Mesodermal cell (in vitro differentiated cells): ENCODE data around the gene SUSD4.

Experiments
- H3K27ac ChIP-seq: 2 replicates; pipeline ENCODE4 v1.7.0; 2013; ENCODE audit warnings: mild to moderate bottlenecking, low read depth, low read length, moderate library complexity; ENCODE audit not compliant: severe bottlenecking
- H3K36me3 ChIP-seq: 2 replicates; pipeline ENCODE4 v1.7.1; 2013; ENCODE audit warnings: mild to moderate bottlenecking, low read length, moderate library complexity; ENCODE audit not compliant: control insufficient read depth, insufficient read depth
- H3K4me1 ChIP-seq: one replicate; pipeline ENCODE4 v1.7.1; 2013; ENCODE audit warnings: mild to moderate bottlenecking, low read length; ENCODE audit not compliant: insufficient read depth, control insufficient read depth, poor library complexity, severe bottlenecking
- H3K4me3 ChIP-seq: 2 replicates; pipeline ENCODE4 v1.7.0; 2013; ENCODE audit warnings: low read length, control low read depth, mild to moderate bottlenecking; ENCODE audit not compliant: insufficient read depth, poor library complexity, severe bottlenecking; ENCODE audit errors: extremely low read depth
- H3K9me3 ChIP-seq: 2 replicates; pipeline ENCODE4 v1.7.1; 2013; ENCODE audit warnings: mild to moderate bottlenecking, low read length, moderate library complexity; ENCODE audit not compliant: control insufficient read depth
- WGBS, 2 experiments: methylation state at CpG; one replicate each; pipeline ENCODE4 v1.1.5; 2013; ENCODE audit warnings: missing lambda C conversion rate in 2 of 2; ENCODE audit not compliant: insufficient coverage in 2 of 2; 5-methylcytosine and 5-hydroxymethylcytosine counted together

Gene SUSD4

GRCh38 chr1:223329664-223330415 lies 34.1 kb downstream of the SUSD4 start:
- Histone ChIP-seq H3K27ac (no peak overlapping the region), H3K4me1 (no peaks in the 10 kb centered on the region), H3K36me3 (no peaks in the 10 kb centered on the region), H3K9me3 (no peaks in the 10 kb centered on the region), H3K4me3 (no peak overlapping the region)
- 93 to 95% methylated on average over 3 to 4 of the region's 5 CpGs for WGBS, 2 experiments

GRCh38 chr1:223329252-223329651 lies 34.7 kb downstream of the SUSD4 start:
- Histone ChIP-seq H3K4me3 (no peak overlapping the region), H3K27ac (no peak overlapping the region), H3K9me3 (no peaks in the 10 kb centered on the region), H3K4me1 (no peaks in the 10 kb centered on the region), H3K36me3 (no peaks in the 10 kb centered on the region)

DNA sequence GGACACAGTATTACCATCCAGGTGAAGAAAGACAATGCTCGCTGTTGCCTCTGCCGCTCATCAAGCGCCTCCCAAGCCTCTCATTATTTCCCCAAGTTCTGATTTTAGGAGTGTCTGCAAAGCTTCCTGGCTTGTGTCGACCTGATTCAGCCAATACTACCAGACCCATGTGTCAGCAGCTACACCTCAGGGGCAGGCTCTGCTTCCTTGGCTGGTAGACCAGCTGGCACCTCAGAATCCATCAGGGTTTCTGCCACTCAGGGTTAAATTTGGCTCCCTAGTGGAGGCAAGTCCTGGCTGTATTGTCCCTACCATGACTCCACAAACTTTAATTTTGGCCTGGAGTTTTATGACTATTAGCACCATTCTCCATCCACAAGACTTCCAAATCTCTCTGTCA lies 35.4 kb downstream of the SUSD4 start:
- WGBS, 2 experiments, result 67 to 89% methylated on average over 1 to 4 of the region's 4 CpGs
- Histone ChIP-seq H3K27ac (no peak overlapping the region), H3K4me3 (no peak overlapping the region), H3K4me1 (no peaks in the 10 kb centered on the region), H3K9me3 (no peaks in the 10 kb centered on the region), H3K36me3 (no peaks in the 10 kb centered on the region)

- H3K36me3 ChIP-seq, result no peaks in the 10 kb centered on the region
- no peak overlapping the region for H3K4me3 ChIP-seq
- no peaks in the 10 kb centered on the region for H3K9me3 ChIP-seq
- no peak overlapping the region for H3K27ac ChIP-seq
- no peaks in the 10 kb centered on the region for H3K4me1 ChIP-seq
- WGBS, 2 experiments, result no CpG with 5 or more reads among the region's 1 CpG
These were observed 37.2 kb downstream of the SUSD4 start for GRCh38 chr1:223326776-223327175.

DNA sequence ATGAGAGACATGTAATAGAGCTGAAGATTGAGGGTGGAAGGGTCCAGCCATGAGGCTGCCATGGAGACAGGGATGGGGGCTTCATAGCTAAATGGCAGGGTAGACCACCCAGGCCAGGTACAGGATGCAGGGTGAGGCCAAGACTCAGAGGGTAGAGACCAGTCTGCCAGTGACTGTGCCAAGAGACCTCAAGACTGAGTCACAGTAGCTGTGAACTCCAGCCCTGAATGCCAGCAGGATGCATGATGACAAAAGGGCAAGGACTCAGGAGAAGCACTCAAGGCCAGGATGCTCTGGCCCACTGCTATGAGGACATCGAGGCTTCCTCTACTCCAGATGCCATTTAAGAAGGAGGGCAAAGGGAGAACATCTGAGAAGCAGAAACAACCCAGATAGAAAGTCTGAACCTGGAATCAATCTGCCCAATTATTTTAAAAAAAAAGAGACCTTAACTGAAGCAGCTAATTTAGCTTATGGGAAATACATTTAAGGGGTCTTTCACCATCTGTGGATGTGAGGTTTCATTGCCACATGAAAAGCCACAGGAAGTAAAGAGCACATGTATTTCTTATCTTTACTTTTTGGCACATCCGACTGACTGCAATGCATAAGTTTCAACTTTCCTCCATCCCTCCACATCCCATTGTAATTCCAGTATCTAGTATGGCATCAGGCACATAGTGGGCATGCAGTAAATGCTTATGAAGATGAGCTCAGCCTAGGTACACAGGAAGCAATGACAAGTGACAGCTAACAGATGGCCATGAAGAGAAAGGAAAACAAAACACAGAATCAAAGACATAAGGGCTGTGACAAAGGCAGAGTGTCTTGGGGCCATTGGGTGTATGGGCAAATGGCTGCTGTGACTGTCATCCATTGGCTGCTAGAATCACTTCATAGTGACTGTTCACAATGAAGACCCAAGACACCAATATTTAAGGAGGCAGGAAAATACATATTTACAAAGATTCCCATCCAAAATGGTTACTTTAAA lies 40.2 kb downstream of the SUSD4 start:
- no peak overlapping the region for H3K4me3 ChIP-seq
- H3K4me1 ChIP-seq, result no peaks in the 10 kb centered on the region
- H3K36me3 ChIP-seq, result no peaks in the 10 kb centered on the region
- H3K9me3 ChIP-seq, result no peaks in the 10 kb centered on the region
- H3K27ac ChIP-seq, result no peak overlapping the region
- 83% methylated on average over 1 of the region's 2 CpGs; no CpG with 5 or more reads in 1 of the 2 experiments for WGBS, 2 experiments

DNA sequence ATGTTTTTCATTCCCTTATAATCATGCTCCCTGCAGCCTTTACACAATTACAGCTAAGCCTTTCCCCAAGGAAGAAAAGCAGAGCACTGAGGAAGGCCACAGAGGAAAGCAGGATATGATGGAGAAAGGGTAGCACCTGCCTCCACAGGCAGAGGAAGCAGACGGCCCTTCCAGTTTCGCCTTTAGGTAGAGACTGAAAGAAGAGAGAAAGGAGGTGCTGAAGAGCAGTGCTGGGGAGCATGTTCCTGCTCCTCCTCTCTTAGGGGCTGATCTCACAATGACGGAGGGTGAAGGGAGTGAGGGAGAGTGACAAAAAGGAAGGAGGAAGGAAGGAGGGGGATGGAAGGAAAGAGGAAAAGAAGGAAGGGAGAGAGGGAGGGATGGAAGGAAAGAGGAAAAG lies 41.1 kb downstream of the SUSD4 start:
- no peaks in the 10 kb centered on the region for H3K36me3 ChIP-seq
- H3K27ac ChIP-seq, result no peak overlapping the region
- no peak overlapping the region for H3K4me3 ChIP-seq
- no peaks in the 10 kb centered on the region for H3K9me3 ChIP-seq
- H3K4me1 ChIP-seq, result no peaks in the 10 kb centered on the region
- 68 to 80% methylated on average over 3 of the region's 3 CpGs for WGBS, 2 experiments

- no peaks in the 10 kb centered on the region for H3K9me3 ChIP-seq
- H3K4me3 ChIP-seq, result no peak overlapping the region
- H3K4me1 ChIP-seq, result no peaks in the 10 kb centered on the region
- H3K36me3 ChIP-seq, result no peaks in the 10 kb centered on the region
- H3K27ac ChIP-seq, result no peak overlapping the region
- WGBS, 2 experiments, result 91 to 96% methylated on average over 4 to 6 of the region's 6 CpGs
These were observed 43.0 kb downstream of the SUSD4 start for GRCh38 chr1:223320959-223321358.

- no peaks in the 10 kb centered on the region for H3K36me3 ChIP-seq
- WGBS, 2 experiments, result 67 to 100% methylated on average over 3 of the region's 11 CpGs
- no peaks in the 10 kb centered on the region for H3K4me1 ChIP-seq
- no peak overlapping the region for H3K27ac ChIP-seq
- H3K9me3 ChIP-seq, result no peaks in the 10 kb centered on the region
- H3K4me3 ChIP-seq, result no peak overlapping the region
These were observed 43.9 kb downstream of the SUSD4 start for GRCh38 chr1:223319905-223320580.

DNA sequence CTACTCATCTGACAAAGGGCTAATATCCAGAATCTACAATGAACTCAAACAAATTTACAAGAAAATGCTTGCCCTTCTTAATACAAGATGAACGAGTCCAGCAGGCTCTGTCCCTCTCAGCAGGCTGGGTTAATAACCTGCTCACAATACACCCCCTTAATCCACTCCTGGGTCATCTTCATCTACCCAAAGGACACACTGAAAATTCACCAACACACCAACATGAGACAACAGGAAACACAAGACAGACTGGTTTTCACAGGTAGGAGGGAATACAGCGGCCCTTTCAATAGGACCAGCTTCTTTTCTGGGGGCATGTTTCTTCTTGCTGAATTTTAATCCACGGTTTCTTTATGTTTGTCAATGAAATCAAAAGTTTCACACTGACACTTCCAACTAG lies 44.6 kb downstream of the SUSD4 start:
- Histone ChIP-seq H3K4me1 (no peaks in the 10 kb centered on the region), H3K27ac (no peak overlapping the region), H3K4me3 (no peak overlapping the region), H3K36me3 (no peaks in the 10 kb centered on the region), H3K9me3 (no peaks in the 10 kb centered on the region)
- WGBS, 2 experiments, result 89 to 98% methylated on average over 2 to 3 of the region's 3 CpGs

DNA sequence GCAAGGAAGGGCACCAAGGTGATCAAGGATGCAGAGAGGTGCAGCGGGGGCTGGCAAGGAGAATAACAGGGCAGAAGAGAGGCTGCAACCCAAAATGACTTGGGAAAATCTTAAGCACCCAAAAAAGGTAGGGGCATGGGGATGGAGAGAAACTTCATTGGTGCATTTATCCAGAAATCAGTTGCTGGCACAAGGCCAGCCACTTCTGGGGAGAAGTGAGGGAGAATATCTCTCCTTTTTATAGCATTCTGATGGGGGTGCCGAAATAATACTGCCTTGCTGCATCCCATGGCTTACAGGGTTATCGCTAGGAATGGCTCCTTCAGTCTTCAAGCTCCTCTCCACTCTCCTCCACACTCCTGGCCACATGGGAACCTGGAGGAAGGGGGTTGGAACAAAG lies 47.9 kb downstream of the SUSD4 start:
- Histone ChIP-seq H3K4me3 (no peak overlapping the region), H3K9me3 (no peaks in the 10 kb centered on the region), H3K36me3 (no peaks in the 10 kb centered on the region), H3K27ac (no peak overlapping the region), H3K4me1 (no peaks in the 10 kb centered on the region)
- WGBS, 2 experiments, result 78 to 100% methylated on average over 1 of the region's 3 CpGs
